Right cardiac atrium (tissue), 5 donors: Measurements from ENCODE around the gene HGD. TPM values are rescaled to one million over a fixed set of nuclear protein-coding genes. Genes with fewer than 3 reads are reported as not detected.

Source experiments
- ATAC-seq, 2 donors: fragments of 200-7000 bp; cut with Tn5 transposase; one replicate each; pipeline versions ENCODE4 v1.8.0 to v1.9.1; 2020; ENCODE audit warnings: moderate library complexity in 2 of 2, mild to moderate bottlenecking in 1 of 2
- DNase-seq, 3 donors: peaks; one replicate each; pipeline ENCODE4 v3.0.0-alpha.2; 2020
- H3K27ac ChIP-seq: one replicate; pipeline ENCODE4 v1.5.1; 2013; ENCODE audit warnings: mild to moderate bottlenecking, low read length, control low read depth, moderate library complexity
- H3K27me3 ChIP-seq: one replicate; pipeline ENCODE4 v1.6.1; 2013; ENCODE audit not compliant: control insufficient read depth, insufficient read depth
- H3K4me1 ChIP-seq: one replicate; pipeline ENCODE4 v1.6.1; 2013; ENCODE audit warnings: low read length; ENCODE audit not compliant: control insufficient read depth, insufficient read depth
- H3K4me3 ChIP-seq: one replicate; pipeline ENCODE4 v1.5.1; 2013; ENCODE audit warnings: low read length, control low read depth
- H3K9me3 ChIP-seq: one replicate; pipeline ENCODE4 v1.6.1; 2013; ENCODE audit warnings: low read length; ENCODE audit not compliant: control insufficient read depth
- WGBS: extraction: QIAGEN DNeasy Blood & Tissue Kit; methylation state at CpG from one replicate; pipeline ENCODE4 v1.1.7; 2013; 5-methylcytosine and 5-hydroxymethylcytosine counted together
- intact Hi-C, 4 donors: fragments of 100-400 bp; cut with DNase I; formaldehyde crosslinking; loops; one replicate each; pipeline versions ENCODE4 v1.11.0 to v1.14.0; 2022 to 2023
- polyA plus RNA-seq: library from polyadenylated mRNA; stranded (reverse); fragments of 200-250 nt; gene quantifications from one replicate; pipeline ENCODE4 v1.2.3, GENCODE V29; 2013
- total RNA-seq, 4 donors: library from RNA; stranded (reverse); fragmentation: NEBNext Ultra II Directional; extraction: Animal tissue kit (Norgen Biotek cat#: 25700); gene quantifications; one replicate each; pipeline ENCODE4 v1.2.1, GENCODE V29; 2021
- donor health status: healthy with polysubstance abuse.
- donor health status: DM: no; HTN: yes; CAD: no.
- donor health status: DM: no; HTN: no; CAD: no.
- donor health status: DM: no; HTN: yes; CAD: no; lungs with severe emphysema.
- donor health status: DM: yes; HTN: yes; CAD: no.

Gene HGD
- total and polyA plus RNA-seq, 5 donors: 0.07 to 0.50 (median 0.11) TPM; not detected in 2

- no peak overlapping the region for H3K4me3 ChIP-seq
- no peak for DNase-seq
- intact Hi-C loops: loop anchor here in 1 of 4 donors (10.0 kb wide), 1 partner anchor 140 kb away; the partner anchor contains the start of genes GTF2E1 and RABL3
- no peak overlapping the region for H3K27ac ChIP-seq
- H3K9me3 ChIP-seq: no peaks in the 10 kb centered on the region
- peak; percentile 17 to 38 for ATAC-seq
- no peaks in the 10 kb centered on the region for H3K27me3 ChIP-seq
- H3K4me1 ChIP-seq: peaks cover 5% of the 10 kb centered on the region
Observed at GRCh38 chr3:120604382-120604781, 77.7 kb downstream of the HGD start.

GRCh38 chr3:120602682-120603081 is 79.4 kb downstream of the HGD start:
- Histone ChIP-seq H3K9me3 (no peaks in the 10 kb centered on the region), H3K27me3 (no peaks in the 10 kb centered on the region), H3K4me3 (no peak overlapping the region), H3K27ac (no peak overlapping the region), H3K4me1 (peaks cover 7% of the 10 kb centered on the region)
- WGBS: 97% methylated on average over 2 of the region's 2 CpGs
- intact Hi-C loops: loop anchor here in 1 of 4 donors (10.0 kb wide), 1 partner anchor 142 kb away; the partner anchor contains the start of genes GTF2E1 and RABL3
- DNase-seq (no peak), ATAC-seq (no peak)

GRCh38 chr3:120601554-120601953 is 80.5 kb downstream of the HGD start:
- Histone ChIP-seq H3K27ac (no peak overlapping the region), H3K4me3 (no peak overlapping the region), H3K27me3 (no peaks in the 10 kb centered on the region), H3K9me3 (no peaks in the 10 kb centered on the region), H3K4me1 (peaks cover 7% of the 10 kb centered on the region)
- WGBS: 62% methylated on average over 4 of the region's 4 CpGs
- intact Hi-C loops: loop anchor here in 1 of 4 donors (10.0 kb wide), 1 partner anchor 143 kb away; the partner anchor contains the start of genes GTF2E1 and RABL3
- ATAC-seq: no peak
- no peak for DNase-seq

- Histone ChIP-seq H3K27me3 (no peaks in the 10 kb centered on the region), H3K27ac (no peak overlapping the region), H3K9me3 (no peaks in the 10 kb centered on the region), H3K4me3 (no peak overlapping the region), H3K4me1 (peaks cover 3% of the 10 kb centered on the region)
- no peak for ATAC-seq
- WGBS: 54% methylated on average over 3 of the region's 3 CpGs
- intact Hi-C loops: no loop called here
- DNase-seq: no peak
Observed at GRCh38 chr3:120599211-120599610, 82.8 kb downstream of the HGD start.

- Histone ChIP-seq H3K27me3 (no peaks in the 10 kb centered on the region), H3K27ac (no peak overlapping the region), H3K4me3 (peak overlapping the region; percentile 97), H3K4me1 (peaks cover 2% of the 10 kb centered on the region), H3K9me3 (no peaks in the 10 kb centered on the region)
- ATAC-seq (no peak), DNase-seq (no peak)
- WGBS: 30% methylated on average over 1 of the region's 1 CpG
- intact Hi-C loops: no loop called here
Observed at GRCh38 chr3:120597445-120598049, 84.5 kb downstream of the HGD start.

- WGBS: 23% methylated on average over 3 of the region's 3 CpGs
- no peaks in the 10 kb centered on the region for H3K9me3 ChIP-seq
- H3K27me3 ChIP-seq: no peaks in the 10 kb centered on the region
- ATAC-seq (no peak), DNase-seq (no peak)
- intact Hi-C loops: no loop called here
- H3K4me3 ChIP-seq: peak overlapping the region; percentile 97
- peaks cover 2% of the 10 kb centered on the region for H3K4me1 ChIP-seq
- H3K27ac ChIP-seq: peak overlapping the region; percentile 91
Observed at GRCh38 chr3:120596853-120597223, 85.2 kb downstream of the HGD start.

GRCh38 chr3:120596116-120596852 is 85.8 kb downstream of the HGD start, which contains the start of gene NDUFB4:
Gene NDUFB4 (plus strand): TSS chr3:120596336. CDS start chr3:120596360, 24 bp downstream.
- intact Hi-C loops: no loop called here
- Histone ChIP-seq H3K4me1 (peaks cover 2% of the 10 kb centered on the region), H3K27me3 (no peaks in the 10 kb centered on the region), H3K27ac (peak within 1 kb of the TSS; percentile 91), H3K4me3 (peak within 1 kb of the TSS; percentile 97), H3K9me3 (no peaks in the 10 kb centered on the region)
- DNase-seq (peak; percentile 99), ATAC-seq (peak; percentile 100)
- WGBS: under 1% methylated on average over 53 of the region's 53 CpGs

GRCh38 chr3:120595788-120596115 is 86.3 kb downstream of the HGD start:
- no peaks in the 10 kb centered on the region for H3K9me3 ChIP-seq
- peak overlapping the region; percentile 34 for H3K27ac ChIP-seq
- no peak for DNase-seq
- whole genome bisulfite sequencing: 4% methylated on average over 4 of the region's 4 CpGs
- intact Hi-C loops: no loop called here
- peaks cover 2% of the 10 kb centered on the region for H3K4me1 ChIP-seq
- ATAC-seq: no peak
- no peaks in the 10 kb centered on the region for H3K27me3 ChIP-seq
- H3K4me3 ChIP-seq: peak overlapping the region; percentile 97

- ATAC-seq: no peak
- H3K4me1 ChIP-seq: no peaks in the 10 kb centered on the region
- DNase-seq: no peak
- H3K9me3 ChIP-seq: no peaks in the 10 kb centered on the region
- no peak overlapping the region for H3K4me3 ChIP-seq
- no peak overlapping the region for H3K27ac ChIP-seq
- WGBS: 60% methylated on average over 3 of the region's 3 CpGs
- H3K27me3 ChIP-seq: no peaks in the 10 kb centered on the region
- intact Hi-C loops: no loop called here
Observed at GRCh38 chr3:120587332-120587975, 94.6 kb downstream of the HGD start.
